ENCODE results near the gene TUBGCP6.

GRCh38 chr22:50286701-50287318 lies 42.0 kb upstream of the TUBGCP6 start:
- no peak for TF ChIP-seq CTCF (IDR thresholded peaks at IDR 0.05)
- no peak for TF ChIP-seq POLR2AphosphoS5 (IDR thresholded peaks at IDR 0.05; ENCODE audit: insufficient read depth in 1 of 2, low read depth in 1 of 2)
